K562 (cell line): Measurements from ENCODE around the gene TANC1. TPM values are rescaled to one million over a fixed set of nuclear protein-coding genes. Genes with fewer than 3 reads are reported as not detected.

Experiments
- ATAC-seq: fragments of 200-7000 bp; cut with Tn5 transposase; 3 replicates; pipeline ENCODE4 v1.9.1; 2020; ENCODE audit warnings: moderate library complexity
- BruUV-seq: library from RNA; stranded (reverse); fragments of 400-500 nt; replicated peaks from 2 replicates; lab custom pipeline; 2021; lab: Mats Ljungman, UMichigan
- CTCF ChIA-PET: fragments of 300-600 bp; formaldehyde crosslinking; extraction: SDS; loops from one replicate; lab custom pipeline; 2021; ENCODE audit warnings: low intra/inter-chr PET ratio; lab: Yijun Ruan, JAX
- POLR2A ChIA-PET: fragments of 300-600, 350-650 bp; sonication (Branson Sonifier 250); formaldehyde crosslinking; extraction: SDS; loops from one replicate; lab custom pipeline; 2021; ENCODE audit warnings: antibody characterized with exemption, inconsistent platforms; lab: Yijun Ruan, JAX
- DNase-seq, 4 experiments: peaks; one replicate each; pipeline versions ENCODE4 v3.0.0 to v3.0.0-alpha.2; 2011 to 2018; ENCODE audit warnings: low spot score in 3 of 4, mixed read lengths in 3 of 4; ENCODE audit errors: extremely low read depth in 1 of 4
- FAIRE-seq: peaks from 2 replicates; lab custom pipeline; 2011; peaks lifted over from hg19 to GRCh38; lab: Jason Lieb, UNC
- H2AFZ ChIP-seq: 2 replicates; pipeline ENCODE4 v1.6.0; 2011; ENCODE audit warnings: low read depth, low read length, control low read depth, inconsistent platforms
- H3K27ac ChIP-seq: fragments of 200-600 bp; 3 replicates; pipeline ENCODE4 v1.8.0; 2011; ENCODE audit warnings: low read depth, mild to moderate bottlenecking, control low read depth, inconsistent platforms, low read length, moderate library complexity, mixed read lengths; ENCODE audit errors: extremely low read depth
- H3K27me3 ChIP-seq, 2 experiments: fragments of 300-600 bp in 1 of 2; 2 replicates in 1 of 2; 3 replicates in 1 of 2; pipeline versions ENCODE4 v1.6.0 to v1.8.0; 2011; ENCODE audit warnings: inconsistent platforms in 2 of 2, low read length in 2 of 2, mild to moderate bottlenecking in 1 of 2, mixed read lengths in 1 of 2, moderate library complexity in 1 of 2; ENCODE audit not compliant: control insufficient read depth in 2 of 2, insufficient read depth in 2 of 2
- H3K36me3 ChIP-seq: fragments of 300-600 bp; 3 replicates; pipeline ENCODE4 v1.8.0; 2011; ENCODE audit warnings: mild to moderate bottlenecking, low read length, inconsistent platforms; ENCODE audit not compliant: control insufficient read depth, insufficient read depth
- H3K4me1 ChIP-seq, 2 experiments: fragments of 200-600 bp in 1 of 2; replicated peaks in 1 of 2; 2 replicates in 1 of 2; 3 replicates in 1 of 2; pipeline versions ENCODE4 v1.5.1 to v1.8.0; 2011; ENCODE audit warnings: inconsistent platforms in 2 of 2, low read length in 2 of 2, mild to moderate bottlenecking in 1 of 2, mixed read lengths in 1 of 2, moderate library complexity in 1 of 2; ENCODE audit not compliant: control insufficient read depth in 2 of 2, insufficient read depth in 2 of 2
- H3K4me2 ChIP-seq: 2 replicates; pipeline ENCODE4 v1.6.1; 2011; ENCODE audit warnings: low read length, control low read depth, inconsistent platforms, mixed read lengths; ENCODE audit not compliant: insufficient read depth
- H3K4me3 ChIP-seq: fragments of 200-600 bp; sonication (generic), shearing (Covaris generic); 2 replicates; pipeline ENCODE4 v1.5.1; 2016; ENCODE audit warnings: control low read depth, inconsistent platforms
- H3K79me2 ChIP-seq: fragments of 200-600 bp; 3 replicates; pipeline ENCODE4 v1.8.0; 2011; ENCODE audit warnings: low read length, inconsistent platforms; ENCODE audit not compliant: control insufficient read depth, insufficient read depth
- H3K9ac ChIP-seq, 2 experiments: 2 replicates each; pipeline versions ENCODE4 v1.6.0 to v1.6.1; 2011; ENCODE audit warnings: low read depth in 2 of 2, low read length in 2 of 2, control low read depth in 1 of 2, inconsistent platforms in 1 of 2, mild to moderate bottlenecking in 1 of 2, mixed read lengths in 1 of 2; ENCODE audit not compliant: insufficient read depth in 1 of 2
- H3K9me1 ChIP-seq: one replicate; pipeline ENCODE4 v1.6.0; 2011; ENCODE audit warnings: inconsistent platforms, mild to moderate bottlenecking, low read length, moderate library complexity; ENCODE audit not compliant: control insufficient read depth, insufficient read depth
- H3K9me3 ChIP-seq: replicated peaks from 2 replicates; pipeline ENCODE4 v1.5.1; 2011; ENCODE audit warnings: low read depth, low read length, inconsistent platforms; ENCODE audit not compliant: control insufficient read depth, insufficient read depth
- H4K20me1 ChIP-seq: replicated peaks from 2 replicates; pipeline ENCODE4 v1.6.1; 2011; ENCODE audit warnings: low read length, inconsistent platforms, mixed read lengths; ENCODE audit not compliant: control insufficient read depth, insufficient read depth
- PML ChIP-seq: IDR thresholded peaks from 2 replicates; pipeline ENCODE4 v1.6.1; 2012; ENCODE audit warnings: low read length, inconsistent platforms
- RB1 ChIP-seq: fragments of 450-650 bp; IDR thresholded peaks from 2 replicates; pipeline ENCODE4 v1.6.1; 2017; ENCODE audit warnings: low read depth, mild to moderate bottlenecking
- RFX1 ChIP-seq: fragments of 450-650 bp; IDR thresholded peaks from 2 replicates; pipeline ENCODE4 v1.6.1; 2016; ENCODE audit warnings: mild to moderate bottlenecking, moderate library complexity
- STAT5A ChIP-seq: IDR thresholded peaks from 2 replicates; pipeline ENCODE4 v1.6.1; 2012; ENCODE audit warnings: low read length, inconsistent platforms, borderline replicate concordance
- WGBS: fragments of 100-300 bp; shearing (Covaris generic); methylation state at CpG from one replicate; pipeline ENCODE4 v1.1.6; 2016; ENCODE audit warnings: low coverage, mixed read lengths; ENCODE audit not compliant: insufficient coverage; ENCODE audit errors: missing lambda C conversion rate; 5-methylcytosine and 5-hydroxymethylcytosine counted together
- in situ Hi-C: fragments of 300-500 bp; cut with MboI; formaldehyde crosslinking; loops from 4 replicates; pipeline ENCODE4 v1.15.0; 2018; ENCODE audit warnings: inconsistent platforms, mixed read lengths
- intact Hi-C: fragments of 100-400 bp; cut with micrococcal nuclease; formaldehyde crosslinking; loops from 2 replicates; pipeline ENCODE4 v1.14.2; 2022
- polyA plus RNA-seq, 8 experiments: library from polyadenylated mRNA; depleted of rRNA in 4 of 8; stranded (reverse) in 5 of 8; unstranded in 3 of 8; fragments of >200 nt; fragmentation: Nextera tagmentation in 2 of 8; fragmentation: Illumina TruSeq in 1 of 8; extraction: Ambion mirVana in 2 of 8; extraction: Trizol in 1 of 8; gene quantifications; 2 replicates each; pipeline versions ENCODE4 v1.2.1 to v1.2.3, GENCODE V29; 2011 to 2014; ENCODE audit warnings: inconsistent platforms in 1 of 8, missing spikeins in 1 of 8
- total RNA-seq, 7 experiments: library from RNA; depleted of rRNA in 6 of 7; stranded (reverse); fragments of >200 nt in 6 of 7; fragmentation: Illumina TruSeq in 2 of 7; extraction: Trizol in 2 of 7; gene quantifications; 2 replicates each; pipeline versions ENCODE4 v1.2.1 to v1.2.3, GENCODE V29; 2011 to 2021; ENCODE audit warnings: low replicate concordance in 1 of 7
- TF ChIP-seq, protein P1 (sequence below): sonication (generic); formaldehyde crosslinking; IDR thresholded peaks from 2 replicates; pipeline ENCODE4 v1.8.0; 2022; ENCODE audit warnings: mild to moderate bottlenecking, missing genetic modification reagents

Gene TANC1
- total and polyA plus RNA-seq, 9 of the 15 experiments (the other 6 are each of a cell fraction or from before 2014, with no cell fraction given), result under 0.01 to 0.20 (median 0.07) TPM; not detected in 1

DNA sequence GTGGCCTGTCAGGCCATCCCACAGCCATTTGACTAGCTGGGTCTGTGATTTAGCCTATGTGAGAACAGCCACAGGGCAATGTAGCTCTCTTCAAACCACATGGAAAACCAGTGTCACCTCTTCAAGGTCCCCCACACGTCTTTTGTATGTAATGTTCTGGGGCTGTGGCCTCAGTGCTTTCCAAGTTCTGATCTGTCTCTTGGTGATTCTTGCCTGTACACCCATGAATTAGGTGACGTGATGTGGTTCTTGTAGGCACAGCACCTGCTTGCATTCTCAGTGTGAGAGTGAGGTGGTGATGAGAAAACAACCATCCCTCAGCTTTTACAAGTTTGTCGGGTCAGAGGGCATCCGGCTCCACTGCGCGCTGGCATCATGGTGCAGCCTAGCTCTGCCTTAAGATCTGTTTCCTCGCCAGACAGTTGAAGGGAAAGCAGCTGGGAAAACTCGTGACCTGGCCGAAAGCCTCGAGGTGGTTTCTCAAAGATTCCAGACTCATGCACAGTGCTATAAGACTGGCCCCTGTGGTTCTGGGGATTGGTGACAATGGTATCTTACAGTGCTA is 125.8 kb downstream of the TANC1 start:
- ATAC-seq, result no peak
- TF ChIP-seq RFX1 (no peak), RB1 (no peak), STAT5A (no peak), PML (no peak)
- TF ChIP-seq, protein P1, sequence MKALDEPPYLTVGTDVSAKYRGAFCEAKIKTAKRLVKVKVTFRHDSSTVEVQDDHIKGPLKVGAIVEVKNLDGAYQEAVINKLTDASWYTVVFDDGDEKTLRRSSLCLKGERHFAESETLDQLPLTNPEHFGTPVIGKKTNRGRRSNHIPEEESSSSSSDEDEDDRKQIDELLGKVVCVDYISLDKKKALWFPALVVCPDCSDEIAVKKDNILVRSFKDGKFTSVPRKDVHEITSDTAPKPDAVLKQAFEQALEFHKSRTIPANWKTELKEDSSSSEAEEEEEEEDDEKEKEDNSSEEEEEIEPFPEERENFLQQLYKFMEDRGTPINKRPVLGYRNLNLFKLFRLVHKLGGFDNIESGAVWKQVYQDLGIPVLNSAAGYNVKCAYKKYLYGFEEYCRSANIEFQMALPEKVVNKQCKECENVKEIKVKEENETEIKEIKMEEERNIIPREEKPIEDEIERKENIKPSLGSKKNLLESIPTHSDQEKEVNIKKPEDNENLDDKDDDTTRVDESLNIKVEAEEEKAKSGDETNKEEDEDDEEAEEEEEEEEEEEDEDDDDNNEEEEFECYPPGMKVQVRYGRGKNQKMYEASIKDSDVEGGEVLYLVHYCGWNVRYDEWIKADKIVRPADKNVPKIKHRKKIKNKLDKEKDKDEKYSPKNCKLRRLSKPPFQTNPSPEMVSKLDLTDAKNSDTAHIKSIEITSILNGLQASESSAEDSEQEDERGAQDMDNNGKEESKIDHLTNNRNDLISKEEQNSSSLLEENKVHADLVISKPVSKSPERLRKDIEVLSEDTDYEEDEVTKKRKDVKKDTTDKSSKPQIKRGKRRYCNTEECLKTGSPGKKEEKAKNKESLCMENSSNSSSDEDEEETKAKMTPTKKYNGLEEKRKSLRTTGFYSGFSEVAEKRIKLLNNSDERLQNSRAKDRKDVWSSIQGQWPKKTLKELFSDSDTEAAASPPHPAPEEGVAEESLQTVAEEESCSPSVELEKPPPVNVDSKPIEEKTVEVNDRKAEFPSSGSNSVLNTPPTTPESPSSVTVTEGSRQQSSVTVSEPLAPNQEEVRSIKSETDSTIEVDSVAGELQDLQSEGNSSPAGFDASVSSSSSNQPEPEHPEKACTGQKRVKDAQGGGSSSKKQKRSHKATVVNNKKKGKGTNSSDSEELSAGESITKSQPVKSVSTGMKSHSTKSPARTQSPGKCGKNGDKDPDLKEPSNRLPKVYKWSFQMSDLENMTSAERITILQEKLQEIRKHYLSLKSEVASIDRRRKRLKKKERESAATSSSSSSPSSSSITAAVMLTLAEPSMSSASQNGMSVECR (CRISPR knock-in tag), result no peak
- Histone ChIP-seq H3K9ac (no peak overlapping the region), H4K20me1 (no peaks in the 10 kb centered on the region), H3K9me3 (no peaks in the 10 kb centered on the region), H3K4me1 (no peaks in the 10 kb centered on the region; a peak in 1 of 5 replicates), H3K9me1 (no peaks in the 10 kb centered on the region), H3K4me2 (no peak overlapping the region), H2AFZ (no peak overlapping the region), H3K79me2 (no peaks in the 10 kb centered on the region), H3K27ac (no peak overlapping the region), H3K36me3 (no peaks in the 10 kb centered on the region), H3K4me3 (no peak overlapping the region), H3K27me3 (peaks cover 2 to 22% of the 10 kb centered on the region in 2 experiments; a peak in 4 of 5 replicates)
- ChIA-PET CTCF (no interaction called here), POLR2A (interaction anchor here (1.2 kb wide), 1 partner anchor 64 kb away, joined by 3 read pairs; no protein-coding TSS in a partner anchor)
- BruUV-seq, result no TSS peak
- intact Hi-C loops, result no loop called here
- no peak for FAIRE-seq
- 22% methylated on average over 10 of the region's 10 CpGs for WGBS
- no peak for DNase-seq
- in situ Hi-C loops, result no loop called here
